Measurements from ENCODE around the gene COA5.

COA5 gene

GRCh38 chr2:98634406-98635092 is 26.2 kb upstream of the COA5 start:
- H3K4me3 ChIP-seq (ENCODE audit: low read length), result no peak overlapping the region
- H3K9ac ChIP-seq (ENCODE audit: low read length), result no peak overlapping the region
- H3K9me3 ChIP-seq (ENCODE audit: control insufficient read depth, low read length), result no peaks in the 10 kb centered on the region
- no peaks in the 10 kb centered on the region for H3K4me1 ChIP-seq (ENCODE audit: control insufficient read depth, insufficient read depth, low read length)
- no peaks in the 10 kb centered on the region for H3K36me3 ChIP-seq (ENCODE audit: control insufficient read depth, insufficient read depth, low read length)
- no peaks in the 10 kb centered on the region for H3K27me3 ChIP-seq (ENCODE audit: control insufficient read depth, insufficient read depth, low read length)

GRCh38 chr2:98632351-98632750 is 24.0 kb upstream of the COA5 start:
- H3K4me3 ChIP-seq (ENCODE audit: low read length), result no peak overlapping the region
- H3K9ac ChIP-seq (ENCODE audit: low read length), result no peak overlapping the region
- no peaks in the 10 kb centered on the region for H3K9me3 ChIP-seq (ENCODE audit: control insufficient read depth, low read length)
- no peaks in the 10 kb centered on the region for H3K4me1 ChIP-seq (ENCODE audit: control insufficient read depth, insufficient read depth, low read length)
- no peaks in the 10 kb centered on the region for H3K27me3 ChIP-seq (ENCODE audit: control insufficient read depth, insufficient read depth, low read length)
- H3K36me3 ChIP-seq (ENCODE audit: control insufficient read depth, insufficient read depth, low read length), result no peaks in the 10 kb centered on the region

GRCh38 chr2:98623657-98624056 is 15.3 kb upstream of the COA5 start:
- no peaks in the 10 kb centered on the region for H3K36me3 ChIP-seq (ENCODE audit: control insufficient read depth, insufficient read depth, low read length)
- no peak overlapping the region for H3K4me3 ChIP-seq (ENCODE audit: low read length)
- no peaks in the 10 kb centered on the region for H3K27me3 ChIP-seq (ENCODE audit: control insufficient read depth, insufficient read depth, low read length)
- no peaks in the 10 kb centered on the region for H3K9me3 ChIP-seq (ENCODE audit: control insufficient read depth, low read length)
- H3K4me1 ChIP-seq (ENCODE audit: control insufficient read depth, insufficient read depth, low read length), result no peaks in the 10 kb centered on the region
- no peak overlapping the region for H3K9ac ChIP-seq (ENCODE audit: low read length)

- Histone ChIP-seq H3K9ac (ENCODE audit: low read length) (no peak overlapping the region), H3K36me3 (ENCODE audit: control insufficient read depth, insufficient read depth, low read length) (peaks cover 10% of the 10 kb centered on the region), H3K9me3 (ENCODE audit: control insufficient read depth, low read length) (no peaks in the 10 kb centered on the region), H3K27me3 (ENCODE audit: control insufficient read depth, insufficient read depth, low read length) (no peaks in the 10 kb centered on the region), H3K4me1 (ENCODE audit: control insufficient read depth, insufficient read depth, low read length) (no peaks in the 10 kb centered on the region), H3K4me3 (ENCODE audit: low read length) (no peak overlapping the region)
These were observed 8.8 kb upstream of the COA5 start for GRCh38 chr2:98617149-98617548.

GRCh38 chr2:98615481-98615880 is 7.2 kb upstream of the COA5 start:
- peaks cover 10% of the 10 kb centered on the region for H3K36me3 ChIP-seq (ENCODE audit: control insufficient read depth, insufficient read depth, low read length)

GRCh38 chr2:98614024-98614739 is 5.9 kb upstream of the COA5 start:
- peaks cover 10% of the 10 kb centered on the region for H3K36me3 ChIP-seq (ENCODE audit: control insufficient read depth, insufficient read depth, low read length)
- H3K27me3 ChIP-seq (ENCODE audit: control insufficient read depth, insufficient read depth, low read length), result no peaks in the 10 kb centered on the region
- no peaks in the 10 kb centered on the region for H3K9me3 ChIP-seq (ENCODE audit: control insufficient read depth, low read length)
- peaks cover 12% of the 10 kb centered on the region for H3K4me1 ChIP-seq (ENCODE audit: control insufficient read depth, insufficient read depth, low read length)
- no peak overlapping the region for H3K9ac ChIP-seq (ENCODE audit: low read length)
- H3K4me3 ChIP-seq (ENCODE audit: low read length), result no peak overlapping the region

More at GRCh38 chr2:98615481-98615880, 7.2 kb upstream of the COA5 start:
- Histone ChIP-seq H3K4me1 (ENCODE audit: control insufficient read depth, insufficient read depth, low read length) (peaks cover 3% of the 10 kb centered on the region), H3K9me3 (ENCODE audit: control insufficient read depth, low read length) (no peaks in the 10 kb centered on the region), H3K27me3 (ENCODE audit: control insufficient read depth, insufficient read depth, low read length) (no peaks in the 10 kb centered on the region), H3K4me3 (ENCODE audit: low read length) (no peak overlapping the region), H3K9ac (ENCODE audit: low read length) (no peak overlapping the region)

GRCh38 chr2:98608962-98609604 is 771 bp upstream of the COA5 start:
- H3K4me3 ChIP-seq (ENCODE audit: low read length), result peak overlapping the region; percentile 46
- no peaks in the 10 kb centered on the region for H3K27me3 ChIP-seq (ENCODE audit: control insufficient read depth, insufficient read depth, low read length)
- no peaks in the 10 kb centered on the region for H3K9me3 ChIP-seq (ENCODE audit: control insufficient read depth, low read length)
- H3K4me1 ChIP-seq (ENCODE audit: control insufficient read depth, insufficient read depth, low read length), result peaks cover 24% of the 10 kb centered on the region
- peaks cover 6% of the 10 kb centered on the region for H3K36me3 ChIP-seq (ENCODE audit: control insufficient read depth, insufficient read depth, low read length)
- peak overlapping the region; percentile 96 for H3K9ac ChIP-seq (ENCODE audit: low read length)

- no peaks in the 10 kb centered on the region for H3K9me3 ChIP-seq (ENCODE audit: control insufficient read depth, low read length)
- H3K27me3 ChIP-seq (ENCODE audit: control insufficient read depth, insufficient read depth, low read length), result no peaks in the 10 kb centered on the region
- peaks cover 2% of the 10 kb centered on the region for H3K36me3 ChIP-seq (ENCODE audit: control insufficient read depth, insufficient read depth, low read length)
- peaks cover 24% of the 10 kb centered on the region for H3K4me1 ChIP-seq (ENCODE audit: control insufficient read depth, insufficient read depth, low read length)
- H3K9ac ChIP-seq (ENCODE audit: low read length), result peak overlapping the region; percentile 96
- peak overlapping the region; percentile 46 for H3K4me3 ChIP-seq (ENCODE audit: low read length)
These were observed 584 bp downstream of the COA5 start for GRCh38 chr2:98607741-98608115.

- Histone ChIP-seq H3K27me3 (ENCODE audit: control insufficient read depth, insufficient read depth, low read length) (no peaks in the 10 kb centered on the region), H3K9ac (ENCODE audit: low read length) (peak overlapping the region; percentile 20), H3K4me1 (ENCODE audit: control insufficient read depth, insufficient read depth, low read length) (peaks cover 24% of the 10 kb centered on the region), H3K36me3 (ENCODE audit: control insufficient read depth, insufficient read depth, low read length) (no peaks in the 10 kb centered on the region), H3K9me3 (ENCODE audit: control insufficient read depth, low read length) (no peaks in the 10 kb centered on the region), H3K4me3 (ENCODE audit: low read length) (no peak overlapping the region)
These were observed 1.2 kb downstream of the COA5 start for GRCh38 chr2:98607104-98607503.

- Histone ChIP-seq H3K27me3 (ENCODE audit: control insufficient read depth, insufficient read depth, low read length) (no peaks in the 10 kb centered on the region), H3K36me3 (ENCODE audit: control insufficient read depth, insufficient read depth, low read length) (no peaks in the 10 kb centered on the region), H3K4me1 (ENCODE audit: control insufficient read depth, insufficient read depth, low read length) (peaks cover 24% of the 10 kb centered on the region), H3K9me3 (ENCODE audit: control insufficient read depth, low read length) (no peaks in the 10 kb centered on the region), H3K4me3 (ENCODE audit: low read length) (no peak overlapping the region), H3K9ac (ENCODE audit: low read length) (no peak overlapping the region)
These were observed 1.9 kb downstream of the COA5 start for GRCh38 chr2:98606431-98606830.

- peaks cover 4% of the 10 kb centered on the region for H3K36me3 ChIP-seq (ENCODE audit: control insufficient read depth, insufficient read depth, low read length)
- H3K27me3 ChIP-seq (ENCODE audit: control insufficient read depth, insufficient read depth, low read length), result no peaks in the 10 kb centered on the region
- no peaks in the 10 kb centered on the region for H3K9me3 ChIP-seq (ENCODE audit: control insufficient read depth, low read length)
- no peak overlapping the region for H3K4me3 ChIP-seq (ENCODE audit: low read length)
- H3K9ac ChIP-seq (ENCODE audit: low read length), result no peak overlapping the region
- peaks cover 18% of the 10 kb centered on the region for H3K4me1 ChIP-seq (ENCODE audit: control insufficient read depth, insufficient read depth, low read length)
These were observed 3.2 kb downstream of the COA5 start for GRCh38 chr2:98605076-98605475.

GRCh38 chr2:98604547-98604946 is 3.8 kb downstream of the COA5 start:
- H3K9me3 ChIP-seq (ENCODE audit: control insufficient read depth, low read length), result no peaks in the 10 kb centered on the region
- H3K4me3 ChIP-seq (ENCODE audit: low read length), result no peak overlapping the region
- H3K36me3 ChIP-seq (ENCODE audit: control insufficient read depth, insufficient read depth, low read length), result peaks cover 7% of the 10 kb centered on the region
- H3K27me3 ChIP-seq (ENCODE audit: control insufficient read depth, insufficient read depth, low read length), result no peaks in the 10 kb centered on the region
- H3K9ac ChIP-seq (ENCODE audit: low read length), result no peak overlapping the region
- H3K4me1 ChIP-seq (ENCODE audit: control insufficient read depth, insufficient read depth, low read length), result peaks cover 15% of the 10 kb centered on the region
